ENCODE measurements around the gene ULBP3.

ULBP3 gene

GRCh38 chr6:150068720-150069648 is at the start of gene ULBP3:
Gene ULBP3, minus strand, starts transcription at chr6:150069121. Its CDS starts 55 bp downstream, at chr6:150069066.
- TF ChIP-seq REST (IDR thresholded peaks at IDR 0.05; ENCODE audit: low read depth) (no peak), NFIC (IDR thresholded peaks at IDR 0.05) (0 out of 2 replicates have a peak, but pooled peaks have one; percentile 22), TCF12 (IDR thresholded peaks at IDR 0.05; ENCODE audit: low read depth) (0 out of 2 replicates have a peak, but pooled peaks have one; percentile 22), MAX (IDR thresholded peaks at IDR 0.05) (peak; percentile 71), YY1 (IDR thresholded peaks at IDR 0.05; ENCODE audit: low read depth) (peak; percentile 74), ZBTB7A (IDR thresholded peaks at IDR 0.05; ENCODE audit: low read depth) (no peak), USF1 (IDR thresholded peaks at IDR 0.05) (no peak), TAF1 (IDR thresholded peaks at IDR 0.05; ENCODE audit: low read depth) (peak; percentile 85), TEAD4 (IDR thresholded peaks at IDR 0.05) (peak; percentile 31; the same call in 1 of the 2 replicates), CREB1 (IDR thresholded peaks at IDR 0.05; ENCODE audit: low read depth) (no peak), EGR1 (IDR thresholded peaks at IDR 0.05) (no peak; the same call in 1 of the 2 replicates), FOXM1 (IDR thresholded peaks at IDR 0.05; ENCODE audit: borderline replicate concordance, low read depth) (no peak), CEBPB (IDR thresholded peaks at IDR 0.05) (no peak), EP300 (IDR thresholded peaks at IDR 0.05; ENCODE audit: borderline replicate concordance) (no peak), RAD21 (IDR thresholded peaks at IDR 0.05; ENCODE audit: low read depth) (peak; percentile 52; the same call in 1 of the 2 replicates)

- TF ChIP-seq TCF12 (IDR thresholded peaks at IDR 0.05; ENCODE audit: low read depth) (no peak), CEBPB (IDR thresholded peaks at IDR 0.05) (no peak), EGR1 (IDR thresholded peaks at IDR 0.05) (no peak), CREB1 (IDR thresholded peaks at IDR 0.05; ENCODE audit: low read depth) (no peak), ZBTB7A (IDR thresholded peaks at IDR 0.05; ENCODE audit: low read depth) (no peak), EP300 (IDR thresholded peaks at IDR 0.05; ENCODE audit: borderline replicate concordance) (no peak), TEAD4 (IDR thresholded peaks at IDR 0.05) (no peak), RAD21 (IDR thresholded peaks at IDR 0.05; ENCODE audit: low read depth) (no peak), NFIC (IDR thresholded peaks at IDR 0.05) (no peak), REST (IDR thresholded peaks at IDR 0.05; ENCODE audit: low read depth) (no peak), USF1 (IDR thresholded peaks at IDR 0.05) (no peak), FOXM1 (IDR thresholded peaks at IDR 0.05; ENCODE audit: borderline replicate concordance, low read depth) (no peak), YY1 (IDR thresholded peaks at IDR 0.05; ENCODE audit: low read depth) (no peak), MAX (IDR thresholded peaks at IDR 0.05) (no peak), TAF1 (IDR thresholded peaks at IDR 0.05; ENCODE audit: low read depth) (no peak)
These were observed 49.7 kb upstream of the ULBP3 start for GRCh38 chr6:150118627-150119026.

GRCh38 chr6:150118203-150118602 is 49.3 kb upstream of the ULBP3 start:
- TF ChIP-seq TEAD4 (IDR thresholded peaks at IDR 0.05) (no peak), EGR1 (IDR thresholded peaks at IDR 0.05) (no peak), FOXM1 (IDR thresholded peaks at IDR 0.05; ENCODE audit: borderline replicate concordance, low read depth) (no peak), USF1 (IDR thresholded peaks at IDR 0.05) (no peak), EP300 (IDR thresholded peaks at IDR 0.05; ENCODE audit: borderline replicate concordance) (no peak), ZBTB7A (IDR thresholded peaks at IDR 0.05; ENCODE audit: low read depth) (no peak), YY1 (IDR thresholded peaks at IDR 0.05; ENCODE audit: low read depth) (no peak), CEBPB (IDR thresholded peaks at IDR 0.05) (no peak), MAX (IDR thresholded peaks at IDR 0.05) (no peak), TAF1 (IDR thresholded peaks at IDR 0.05; ENCODE audit: low read depth) (no peak), NFIC (IDR thresholded peaks at IDR 0.05) (no peak), TCF12 (IDR thresholded peaks at IDR 0.05; ENCODE audit: low read depth) (no peak), REST (IDR thresholded peaks at IDR 0.05; ENCODE audit: low read depth) (no peak), RAD21 (IDR thresholded peaks at IDR 0.05; ENCODE audit: low read depth) (no peak), CREB1 (IDR thresholded peaks at IDR 0.05; ENCODE audit: low read depth) (no peak)

All from Ishikawa (cell line).